HG02973 (cell line): ENCODE data around the gene ZFP1.
"Not testable (repeated sequence)": the region's sequence is repeated elsewhere in the genome, so short reads cannot be mapped to it uniquely, and the experiment has no call there.

ENCODE experiments used
- ATAC-seq: cut with Tn5 transposase; IDR thresholded peaks from one replicate; pipeline ENCODE4 v1.9.1; 2021; ENCODE audit warnings: moderate library complexity; ENCODE audit not compliant: unreplicated experiment

ZFP1 gene

DNA sequence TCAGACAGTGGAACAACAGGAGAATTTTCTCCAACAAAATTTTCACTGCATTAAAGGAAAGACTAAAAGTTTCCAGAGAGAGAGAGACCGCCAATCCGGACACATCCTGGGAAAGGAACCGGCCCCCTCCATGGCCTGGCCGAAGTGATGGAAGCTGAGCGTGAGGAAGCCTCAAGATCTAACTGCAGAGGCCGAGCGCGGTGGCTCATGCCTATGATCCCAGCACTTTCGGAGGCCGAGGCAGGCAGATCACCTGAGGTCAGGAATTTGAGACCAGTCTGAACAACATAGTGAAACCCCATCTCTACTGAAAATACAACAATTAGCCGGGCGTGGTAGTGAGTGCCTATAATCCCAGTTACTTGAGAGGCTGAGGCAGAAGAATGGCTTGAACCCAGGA, 54.8 kb downstream of the ZFP1 start:
- ATAC-seq: no peak

DNA sequence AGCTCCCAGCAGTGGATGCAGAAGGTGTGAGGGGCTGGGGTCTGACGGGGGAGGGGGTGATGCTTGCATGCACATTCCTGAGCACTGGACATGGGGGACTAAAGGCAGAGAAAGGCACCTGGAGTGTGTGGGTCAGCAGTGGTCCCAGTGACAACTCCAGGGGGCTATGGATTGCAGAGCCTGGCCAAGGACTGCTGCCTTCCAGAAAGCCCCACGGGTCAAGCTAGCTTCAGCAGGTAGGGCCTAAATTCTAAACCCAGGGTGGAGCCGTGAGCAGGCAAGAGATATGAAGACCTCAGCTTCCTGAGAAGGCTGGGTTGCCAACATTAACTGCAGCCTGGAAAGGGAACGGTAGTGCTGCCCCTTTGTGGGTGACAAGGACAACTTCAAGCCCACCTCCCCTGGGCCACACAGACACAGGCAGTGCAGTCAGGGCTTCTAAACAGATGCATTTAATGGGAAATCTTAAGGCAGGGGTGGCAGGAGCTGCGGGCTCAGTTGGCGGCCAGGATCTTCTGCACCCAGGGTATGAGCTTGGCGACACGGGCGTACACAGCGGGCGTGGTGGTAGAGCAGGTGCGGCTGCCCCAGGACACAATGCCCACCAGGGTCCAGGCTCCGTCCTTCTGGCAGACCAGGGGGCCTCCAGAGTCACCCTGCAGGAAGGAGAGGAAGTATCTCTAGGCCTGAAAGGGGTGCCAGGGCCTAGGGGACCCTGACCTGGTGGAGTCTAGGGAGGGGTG, 55.5 kb downstream of the ZFP1 start:
- no peak for ATAC-seq

- ATAC-seq: no peak
Measured at GRCh38 chr16:75204410-75204758, 56.1 kb downstream of the ZFP1 start.

GRCh38 chr16:75204905-75205304, 56.6 kb downstream of the ZFP1 start:
- not testable (repeated sequence) for ATAC-seq

DNA sequence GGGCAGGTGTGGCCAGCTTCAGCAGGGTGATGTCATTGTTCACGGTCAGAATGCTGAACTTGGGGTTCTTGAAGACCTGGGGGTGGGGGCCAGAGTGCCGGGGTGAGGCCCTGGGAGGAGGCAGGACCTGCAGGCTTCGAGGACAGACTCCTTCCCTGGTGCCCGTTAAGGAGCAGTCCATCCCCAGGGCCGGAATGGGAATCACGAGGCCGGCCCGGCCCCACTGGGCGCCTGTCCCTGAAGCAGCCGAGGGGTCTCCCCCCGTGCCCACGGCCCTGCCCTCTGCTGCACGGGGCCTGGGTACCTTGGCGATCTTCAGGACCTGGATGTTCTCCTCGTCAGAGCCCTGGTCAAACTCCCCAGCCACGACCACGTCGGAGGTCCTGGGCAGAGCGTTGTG, 57.1 kb downstream of the ZFP1 start:
- ATAC-seq: not testable (repeated sequence)

DNA sequence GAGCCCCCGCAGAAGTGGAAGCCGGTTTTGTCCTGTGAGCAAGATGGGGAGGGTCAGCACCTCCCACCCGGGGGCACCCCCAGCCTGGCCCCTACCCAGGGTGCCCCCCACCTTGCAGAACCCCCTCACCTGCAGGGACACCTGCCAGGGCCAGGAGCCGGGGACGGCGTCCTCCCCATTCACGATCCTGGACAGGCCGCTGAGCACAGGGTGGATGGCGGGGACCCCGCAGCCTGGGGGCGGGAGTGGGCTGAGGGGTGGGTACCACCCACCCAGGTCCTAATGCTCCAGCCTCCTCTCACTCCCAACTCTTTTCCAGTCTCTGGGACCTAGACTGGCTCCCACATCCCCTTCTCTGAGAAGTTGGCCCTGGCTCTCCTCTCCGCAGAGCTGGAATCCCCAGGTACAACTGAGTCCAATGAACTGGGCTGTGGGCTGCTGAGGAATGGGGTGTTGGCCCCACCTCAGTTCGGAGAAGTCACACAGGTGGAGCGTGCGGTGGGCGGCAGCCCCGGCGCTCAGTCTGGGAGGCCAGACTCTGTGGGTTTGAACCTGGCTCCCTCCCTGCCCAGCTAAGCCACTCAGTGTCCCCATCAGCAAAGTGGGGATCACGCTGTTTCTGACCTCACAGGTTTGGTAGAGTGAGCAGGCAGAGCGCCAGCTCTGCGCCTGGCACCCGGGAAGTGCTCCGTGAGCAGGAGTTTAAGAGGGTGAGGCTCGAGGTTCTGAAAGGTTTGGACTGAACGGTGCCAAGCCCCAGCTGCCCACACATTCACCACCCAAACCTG, 57.8 kb downstream of the ZFP1 start:
- not testable (repeated sequence) for ATAC-seq

GRCh38 chr16:75206749-75207451, 58.6 kb downstream of the ZFP1 start, which contains the start of gene CTRB2:
CTRB2 (minus strand) TSS chr16:75207161; CDS start chr16:75207141, 20 bp downstream.
- ATAC-seq: no peak

DNA sequence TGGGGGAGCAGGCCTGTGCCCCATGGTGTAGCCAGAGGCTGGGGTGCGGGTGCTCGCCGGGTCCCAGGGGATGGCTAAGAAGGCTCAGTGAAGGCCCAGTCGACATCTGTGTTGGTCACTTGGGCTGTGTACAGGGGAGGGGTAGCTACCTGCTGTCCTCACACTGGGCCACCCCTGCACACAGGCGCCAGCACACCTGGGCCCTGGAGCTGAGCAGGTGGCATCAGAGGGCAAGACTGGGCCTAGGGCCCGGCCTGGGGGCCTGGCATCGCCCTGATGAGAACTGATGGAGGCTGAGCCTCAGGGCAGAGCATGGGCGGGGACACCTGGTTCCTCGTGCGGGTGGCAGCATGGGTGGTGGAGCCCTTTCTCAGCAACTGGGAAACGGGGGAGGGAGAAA, 59.5 kb downstream of the ZFP1 start:
- ATAC-seq: no peak

DNA sequence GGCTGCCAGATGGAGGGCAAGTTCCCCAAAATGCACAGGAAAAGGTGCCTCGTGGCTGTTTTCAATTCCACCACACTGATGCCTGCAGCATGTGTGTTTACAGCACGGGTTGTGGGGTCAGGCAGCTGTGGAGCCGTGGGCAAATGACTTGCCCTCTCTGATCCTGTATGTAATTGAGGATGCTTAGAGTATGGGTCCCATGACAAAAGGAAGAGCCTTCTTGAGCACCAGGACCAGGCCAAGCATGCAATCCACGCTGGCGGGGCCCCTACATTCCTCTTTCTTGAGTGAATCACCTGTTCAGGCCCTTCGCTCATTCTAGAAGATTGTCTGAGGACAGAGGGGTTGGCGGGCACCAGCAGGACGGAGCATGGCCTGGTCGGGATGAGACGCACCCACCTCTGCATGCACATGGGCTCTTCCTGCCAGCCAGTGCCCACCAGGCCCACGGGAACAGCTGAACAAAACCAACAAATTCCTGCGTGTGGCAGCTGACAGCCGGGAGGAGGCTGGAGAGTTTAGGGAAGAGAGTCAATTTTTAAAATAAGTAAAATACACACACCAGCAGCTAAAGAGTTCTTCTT, 60.0 kb downstream of the ZFP1 start:
- no peak for ATAC-seq

GRCh38 chr16:75208861-75209505, 60.7 kb downstream of the ZFP1 start:
- ATAC-seq: no peak

DNA sequence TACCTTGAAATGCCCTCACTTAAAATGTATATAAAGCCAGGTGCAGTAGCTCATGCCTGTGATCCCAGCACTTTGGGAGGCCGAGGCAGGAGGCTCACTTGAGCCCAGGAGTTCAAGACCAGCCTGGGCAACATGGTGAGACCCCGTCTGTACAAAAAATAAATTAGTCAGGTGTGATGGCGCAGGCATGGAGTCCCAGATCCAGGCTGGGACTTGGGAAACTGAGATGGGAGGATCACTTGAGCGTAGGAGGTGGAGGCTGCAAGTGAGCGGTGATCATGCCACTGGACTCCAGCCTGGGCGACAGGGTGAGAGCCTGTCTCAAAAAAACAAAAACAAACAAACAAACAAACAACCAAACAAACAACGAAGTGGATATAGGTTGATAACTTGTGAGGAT, 61.2 kb downstream of the ZFP1 start:
- ATAC-seq: not testable (repeated sequence)

- no peak for ATAC-seq
Measured at GRCh38 chr16:75209944-75210343, 61.6 kb downstream of the ZFP1 start.

GRCh38 chr16:75211286-75211685, 63.0 kb downstream of the ZFP1 start:
- not testable (repeated sequence) for ATAC-seq

GRCh38 chr16:75216127-75216526, 67.8 kb downstream of the ZFP1 start:
- no peak for ATAC-seq

GRCh38 chr16:75216576-75216975, 68.3 kb downstream of the ZFP1 start:
- no peak for ATAC-seq

DNA sequence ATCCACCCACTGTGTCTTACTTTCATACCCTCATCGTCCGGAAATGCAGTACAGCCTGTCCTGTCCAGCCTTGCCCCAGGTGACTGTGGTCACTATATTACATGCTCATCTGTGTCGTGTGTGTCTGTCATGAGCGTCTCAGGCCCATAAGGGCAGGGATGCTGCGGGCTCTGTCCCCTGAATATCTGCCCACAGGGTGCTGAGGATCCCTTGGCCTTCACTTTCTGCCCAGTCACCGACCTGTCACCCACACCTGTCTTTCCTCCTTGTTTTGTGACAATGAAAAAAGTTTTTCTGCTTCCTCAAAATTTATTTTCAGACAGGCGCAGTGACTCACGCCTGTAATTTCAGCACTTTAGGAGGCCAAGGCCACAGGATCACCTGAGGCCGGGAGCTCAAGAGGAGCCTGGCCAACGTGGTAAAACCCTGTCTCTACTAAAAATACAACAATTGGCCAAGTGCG, 69.1 kb downstream of the ZFP1 start:
- no peak for ATAC-seq

DNA sequence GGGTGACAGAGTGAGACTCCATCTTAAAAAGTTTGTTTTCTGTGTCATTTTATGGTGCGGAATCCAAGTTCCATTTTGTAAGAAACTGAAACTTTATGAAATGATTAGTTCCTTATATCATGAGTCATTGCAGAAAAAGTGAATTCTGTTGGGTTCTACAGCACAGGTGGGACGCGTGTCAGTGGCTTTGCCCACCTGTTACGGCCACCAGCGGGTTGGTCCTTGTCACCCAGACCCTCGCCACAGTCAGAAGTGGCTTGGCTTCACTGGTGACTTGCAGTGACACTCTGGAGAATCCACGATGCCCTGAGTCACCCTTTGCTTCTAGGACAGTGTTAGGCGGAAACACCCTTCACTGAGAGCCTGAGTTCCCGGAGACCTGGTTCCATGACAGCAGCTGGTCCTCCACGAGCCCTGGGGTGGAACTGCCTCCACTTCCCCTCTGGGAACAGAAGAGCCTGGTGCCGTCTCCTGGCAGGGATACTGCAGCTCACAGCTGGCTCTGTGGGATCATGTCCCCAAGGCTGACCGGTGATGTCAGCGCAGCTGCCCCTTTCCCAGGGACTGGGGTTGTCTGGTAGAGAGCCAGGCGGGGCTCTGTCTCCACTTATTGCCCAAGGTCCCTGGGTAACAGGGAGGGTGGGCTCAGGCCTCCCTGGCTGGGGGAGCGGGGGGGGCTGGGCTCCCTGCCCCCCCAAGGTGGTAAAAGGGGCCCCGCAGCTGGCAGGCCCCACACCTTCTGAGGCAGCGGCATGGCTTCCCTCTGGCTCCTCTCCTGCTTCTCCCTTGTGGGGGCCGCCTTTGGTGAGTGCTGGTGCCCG, 70.1 kb downstream of the ZFP1 start, which contains the start of gene CTRB1:
Gene CTRB1, plus strand, starts transcription at position 733 of the 821 bp plus-strand sequence. Its CDS starts 20 bp downstream, at position 753.
- ATAC-seq: peak; percentile 77

- ATAC-seq: no peak
Measured at GRCh38 chr16:75219088-75219487, 70.8 kb downstream of the ZFP1 start.

DNA sequence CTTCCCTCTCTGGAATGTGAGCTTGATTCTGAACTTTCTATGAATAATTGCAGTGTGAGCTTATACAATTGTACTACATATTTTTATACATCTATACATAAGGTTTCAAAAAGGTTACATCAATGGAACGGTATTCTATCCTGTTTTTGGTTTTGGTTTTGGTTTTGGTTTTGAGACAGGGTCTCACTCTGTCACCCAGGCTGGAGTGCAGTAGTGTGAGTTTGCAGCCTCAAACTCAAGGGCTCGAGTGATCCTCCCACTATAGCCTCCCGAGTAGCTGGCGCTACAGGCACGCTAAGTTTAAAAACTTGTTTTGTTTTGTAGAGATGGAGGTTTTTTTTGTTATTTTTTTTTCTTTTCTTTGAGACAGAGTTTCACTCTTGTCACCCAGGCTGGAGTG, 71.5 kb downstream of the ZFP1 start:
- no peak for ATAC-seq
